Sigmoid colon (tissue), 7 donors: Measurements from ENCODE around the gene GNA12. TPM values are rescaled to one million over a fixed set of nuclear protein-coding genes. Genes with fewer than 3 reads are reported as not detected.

Source experiments
- DNase-seq: peaks from one replicate; pipeline ENCODE4 v3.0.0-alpha.2; 2019
- H3K27ac ChIP-seq, 4 donors: fragments of 200-600 bp; sonication (generic); one replicate each; pipeline ENCODE4 v1.5.1; 2016 to 2019; ENCODE audit warnings: mild to moderate bottlenecking in 1 of 4
- H3K27me3 ChIP-seq, 3 donors: fragments of 200-600 bp; sonication (generic); one replicate each; pipeline ENCODE4 v1.5.1; 2019; ENCODE audit warnings: mild to moderate bottlenecking in 1 of 3
- H3K36me3 ChIP-seq, 4 donors: fragments of 200-600 bp; sonication (generic); one replicate each; pipeline ENCODE4 v1.5.1; 2016 to 2019
- H3K4me1 ChIP-seq, 4 donors: fragments of 200-600 bp; sonication (generic); one replicate each; pipeline ENCODE4 v1.5.1; 2017 to 2019
- H3K4me3 ChIP-seq, 4 donors: fragments of 200-600 bp; sonication (generic); one replicate each; pipeline ENCODE4 v1.5.1; 2017 to 2019; ENCODE audit warnings: mild to moderate bottlenecking in 2 of 4, moderate library complexity in 1 of 4
- H3K9me3 ChIP-seq, 4 donors: fragments of 200-600 bp in 3 of 4; sonication (generic) in 3 of 4; one replicate each; pipeline versions ENCODE4 v1.5.1 to v1.6.1; 2013 to 2019
- CTCF ChIP-seq, 4 experiments: fragments of 450-650 bp in 3 of 4; fragments of 200-600 bp in 1 of 4; IDR thresholded peaks; one replicate each; pipeline ENCODE4 v1.5.1; 2016 to 2019; ENCODE audit warnings: antibody characterized with exemption in 4 of 4, mild to moderate bottlenecking in 3 of 4, moderate library complexity in 2 of 4
- EP300 ChIP-seq, 4 donors: sonication (generic); formaldehyde crosslinking; IDR thresholded peaks; one replicate each; pipeline ENCODE4 v1.6.1; 2017; ENCODE audit warnings: antibody characterized with exemption in 4 of 4
- POLR2A ChIP-seq, 2 donors: fragments of 450-650 bp; IDR thresholded peaks; one replicate each; pipeline ENCODE4 v1.6.1; 2016; ENCODE audit warnings: antibody characterized with exemption in 2 of 2, mild to moderate bottlenecking in 2 of 2, moderate library complexity in 2 of 2
- POLR2AphosphoS5 ChIP-seq, 4 donors: sonication (generic); formaldehyde crosslinking; IDR thresholded peaks; one replicate each; pipeline ENCODE4 v1.6.1; 2017; ENCODE audit warnings: antibody characterized with exemption in 4 of 4
- WGBS, 2 donors: extraction: QIAGEN DNeasy Blood & Tissue Kit; methylation state at CpG; one replicate each; pipeline ENCODE4 v1.1.7; 2013; 5-methylcytosine and 5-hydroxymethylcytosine counted together
- intact Hi-C: fragments of 100-400 bp; cut with DNase I; formaldehyde crosslinking; loops from one replicate; pipeline ENCODE4 v1.15.1; 2023
- polyA plus RNA-seq, 3 donors: library from polyadenylated mRNA; stranded (reverse); fragments of 200-250 nt; gene quantifications; one replicate each; pipeline ENCODE4 v1.2.3, GENCODE V29; 2013
- total RNA-seq, 4 donors: library from RNA; depleted of rRNA; stranded (reverse); fragments of >200 nt; gene quantifications; one replicate each; pipeline ENCODE4 v1.1.0, GENCODE V29; 2016
- donor health status: healthy with polysubstance abuse.
- donor health status: Bipolar disorder and iron deficiency.
- donor health status: healthy.

GNA12 gene
- total and polyA plus RNA-seq, 7 donors: 13.2 to 46.5 (median 22.0) TPM

- Histone ChIP-seq H3K4me1 (peaks cover 0 to 25% (median 23%) of the 10 kb centered on the region in 4 donors), H3K27me3 (no peaks in the 10 kb centered on the region), H3K36me3 (peaks cover 0 to 20% (median 5%) of the 10 kb centered on the region in 4 donors), H3K27ac (peak overlapping the region in 3 of 4 donors; percentile 34 to 66 (median 62)), H3K4me3 (no peak overlapping the region), H3K9me3 (no peaks in the 10 kb centered on the region)
- no peak for DNase-seq
- 89 to 93% methylated on average over 34 of the region's 34 CpGs for WGBS, 2 donors
- no peak for TF ChIP-seq POLR2AphosphoS5 (IDR thresholded peaks at IDR 0.05)
- TF ChIP-seq EP300 (IDR thresholded peaks at IDR 0.05): no peak
- TF ChIP-seq CTCF (IDR thresholded peaks at IDR 0.05): no peak
- TF ChIP-seq POLR2A (IDR thresholded peaks at IDR 0.05): no peak
- intact Hi-C loops: no loop called here
These were observed 125.7 kb downstream of the GNA12 start for GRCh38 chr7:2718296-2718965.

GRCh38 chr7:2717293-2718261 lies 126.5 kb downstream of the GNA12 start:
- intact Hi-C loops: no loop called here
- DNase-seq: peak; percentile 79
- no peak for TF ChIP-seq CTCF (IDR thresholded peaks at IDR 0.05)
- no peak for TF ChIP-seq EP300 (IDR thresholded peaks at IDR 0.05)
- TF ChIP-seq POLR2AphosphoS5 (IDR thresholded peaks at IDR 0.05): peak; percentile 44 to 78 (median 62)
- no peak for TF ChIP-seq POLR2A (IDR thresholded peaks at IDR 0.05)
- H3K4me1 ChIP-seq: peaks cover 0 to 25% (median 23%) of the 10 kb centered on the region in 4 donors
- H3K27me3 ChIP-seq: no peaks in the 10 kb centered on the region
- H3K36me3 ChIP-seq: peaks cover 0 to 11% (median 5%) of the 10 kb centered on the region in 4 donors
- H3K4me3 ChIP-seq: peak overlapping the region in 3 of 4 donors; percentile 6 to 14 (median 12)
- no peaks in the 10 kb centered on the region for H3K9me3 ChIP-seq
- peak overlapping the region; percentile 34 to 66 (median 55) for H3K27ac ChIP-seq
- 26 to 37% methylated on average over 47 of the region's 47 CpGs for WGBS, 2 donors

- WGBS, 2 donors: 47 to 65% methylated on average over 20 of the region's 20 CpGs
- TF ChIP-seq EP300 (IDR thresholded peaks at IDR 0.05) (no peak), POLR2AphosphoS5 (IDR thresholded peaks at IDR 0.05) (no peak), CTCF (IDR thresholded peaks at IDR 0.05) (no peak), POLR2A (IDR thresholded peaks at IDR 0.05) (no peak)
- Histone ChIP-seq H3K9me3 (no peaks in the 10 kb centered on the region), H3K4me3 (peak overlapping the region in 1 of 4 donors; percentile 14), H3K27ac (peak overlapping the region; percentile 34 to 66 (median 55)), H3K4me1 (peaks cover 0 to 25% (median 23%) of the 10 kb centered on the region in 4 donors), H3K27me3 (no peaks in the 10 kb centered on the region), H3K36me3 (peaks cover 0 to 11% (median 5%) of the 10 kb centered on the region in 4 donors)
- intact Hi-C loops: no loop called here
- DNase-seq: no peak
These were observed 127.2 kb downstream of the GNA12 start for GRCh38 chr7:2716906-2717292.

GRCh38 chr7:2716488-2716887 lies 127.6 kb downstream of the GNA12 start:
- 90 to 93% methylated on average over 11 of the region's 11 CpGs for WGBS, 2 donors
- no peak for TF ChIP-seq POLR2A (IDR thresholded peaks at IDR 0.05)
- TF ChIP-seq POLR2AphosphoS5 (IDR thresholded peaks at IDR 0.05): no peak
- peaks cover 0 to 25% (median 23%) of the 10 kb centered on the region in 4 donors for H3K4me1 ChIP-seq
- H3K4me3 ChIP-seq: no peak overlapping the region
- H3K9me3 ChIP-seq: no peaks in the 10 kb centered on the region
- no peaks in the 10 kb centered on the region for H3K27me3 ChIP-seq
- peaks cover 0 to 11% (median 5%) of the 10 kb centered on the region in 4 donors for H3K36me3 ChIP-seq
- DNase-seq: no peak
- peak overlapping the region in 3 of 4 donors; percentile 48 to 66 (median 62) for H3K27ac ChIP-seq
- intact Hi-C loops: no loop called here
